Kidney (tissue), 14 donors: ENCODE data around the gene IDH3A. TPM values are rescaled to one million over a fixed set of nuclear protein-coding genes. Genes with fewer than 3 reads are reported as not detected.
"Not testable (repeated sequence)": the region's sequence is repeated elsewhere in the genome, so short reads cannot be mapped to it uniquely, and the experiment has no call there.

Experiments
- DNase-seq, 5 donors: peaks; one replicate each; pipeline ENCODE4 v3.0.0-alpha.2; 2013 to 2020
- FAIRE-seq: peaks from 2 replicates; lab custom pipeline; 2012; peaks lifted over from hg19 to GRCh38; lab: Jason Lieb, UNC
- H3K27ac ChIP-seq, 2 donors: one replicate each; pipeline ENCODE4 v1.7.0; 2013; ENCODE audit warnings: low read depth in 2 of 2, low read length in 2 of 2, inconsistent platforms in 1 of 2
- H3K27me3 ChIP-seq: one replicate; pipeline ENCODE4 v1.7.1; 2013; ENCODE audit warnings: low read length, inconsistent platforms; ENCODE audit not compliant: control insufficient read depth, insufficient read depth
- H3K36me3 ChIP-seq, 3 donors: one replicate each; pipeline versions ENCODE4 v1.7.0 to v1.7.1; 2013; ENCODE audit warnings: low read length in 3 of 3, control low read depth in 1 of 3, inconsistent platforms in 1 of 3; ENCODE audit not compliant: insufficient read depth in 3 of 3, control insufficient read depth in 2 of 3
- H3K4me1 ChIP-seq, 3 donors: one replicate each; pipeline versions ENCODE4 v1.7.0 to v1.7.1; 2013; ENCODE audit warnings: low read length in 3 of 3, inconsistent platforms in 1 of 3, low read depth in 1 of 3; ENCODE audit not compliant: control insufficient read depth in 2 of 3, insufficient read depth in 2 of 3
- H3K4me3 ChIP-seq, 3 donors: one replicate each; pipeline versions ENCODE4 v1.7.0 to v1.8.1; 2013; ENCODE audit warnings: low read length in 3 of 3, control low read depth in 1 of 3, inconsistent platforms in 1 of 3
- H3K9ac ChIP-seq, 3 donors: one replicate each; pipeline versions ENCODE4 v1.7.0 to v1.7.1; 2013; ENCODE audit warnings: low read length in 3 of 3, control low read depth in 1 of 3, inconsistent platforms in 1 of 3
- H3K9me3 ChIP-seq, 3 donors: one replicate each; pipeline versions ENCODE4 v1.7.0 to v1.7.1; 2013; ENCODE audit warnings: low read length in 3 of 3, control low read depth in 1 of 3, inconsistent platforms in 1 of 3; ENCODE audit not compliant: control insufficient read depth in 2 of 3, insufficient read depth in 1 of 3
- CTCF ChIP-seq: IDR thresholded peaks from 3 replicates; pipeline ENCODE4 v1.5.1; 2012; ENCODE audit warnings: mild to moderate bottlenecking, moderate library complexity, borderline replicate concordance; ENCODE audit not compliant: insufficient read depth; ENCODE audit errors: extremely low read depth
- intact Hi-C: fragments of 100-400 bp; cut with DNase I; formaldehyde crosslinking; loops from one replicate; pipeline ENCODE4 v1.11.1; 2022
- polyA plus RNA-seq: library from polyadenylated mRNA; stranded (reverse); fragments of 350-450 nt; fragmentation: Illumina TruSeq; extraction: RNeasy Lipid Tissue Mini Kit (QIAGEN cat#74804); gene quantifications from one replicate; pipeline ENCODE4 v1.2.3, GENCODE V29; 2014; ENCODE audit warnings: low read depth, low replicate concordance; ENCODE audit not compliant: insufficient read depth
- total RNA-seq: library from RNA; stranded (reverse); fragmentation: NEBNext Ultra II Directional; extraction: Animal tissue kit (Norgen Biotek cat#: 25700); gene quantifications from one replicate; pipeline ENCODE4 v1.2.1, GENCODE V29; 2021
- donor health status: control.
- donor health status: control.
- donor health status: control.
- donor health status: control.
- donor health status: control.
- donor health status: DM: yes; HTN: yes; CAD: no.
- donor health status: Normal renal cell carcinoma (clear cell type).

Gene IDH3A
- total and polyA plus RNA-seq, 2 donors from 2014 or later: 67.5 to 97.2 TPM

DNA sequence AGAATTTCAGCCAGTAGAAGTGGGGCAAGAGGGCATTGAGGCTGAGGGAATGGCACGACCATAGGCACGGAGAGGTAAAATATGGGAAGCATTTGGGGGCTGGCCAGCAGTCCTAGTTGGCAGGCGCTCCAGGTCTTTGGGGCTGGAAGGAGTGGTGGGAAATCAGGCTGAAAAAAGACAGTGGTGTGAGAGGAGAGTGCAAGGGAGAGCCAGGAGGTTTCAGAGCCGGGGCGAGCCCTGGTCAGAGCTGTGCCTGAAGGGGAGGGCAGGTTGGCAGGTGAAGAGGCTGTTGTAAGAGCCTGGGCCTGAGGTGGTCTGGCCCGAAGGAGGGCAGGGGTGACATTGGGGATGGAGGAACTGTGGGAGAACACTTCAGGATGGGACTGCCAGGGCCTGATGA, 1.6 kb upstream of the IDH3A start:
- Histone ChIP-seq H3K27ac (no peak overlapping the region), H3K36me3 (no peaks in the 10 kb centered on the region), H3K4me3 (no peak overlapping the region), H3K9me3 (no peaks in the 10 kb centered on the region), H3K27me3 (no peaks in the 10 kb centered on the region), H3K4me1 (peaks cover 0 to 12% (median 5%) of the 10 kb centered on the region in 3 donors), H3K9ac (no peak overlapping the region)
- no peak for TF ChIP-seq CTCF
- intact Hi-C loops: no loop called here
- no peak for FAIRE-seq
- DNase-seq: no peak

GRCh38 chr15:78148392-78149067, 632 bp upstream of the IDH3A start:
- Histone ChIP-seq H3K27me3 (no peaks in the 10 kb centered on the region), H3K4me3 (peak overlapping the region; percentile 56 to 92 (median 77)), H3K9ac (peak overlapping the region; percentile 29 to 67 (median 42)), H3K27ac (peak overlapping the region; percentile 26 to 51), H3K9me3 (no peaks in the 10 kb centered on the region), H3K4me1 (peaks cover 0 to 12% (median 5%) of the 10 kb centered on the region in 3 donors), H3K36me3 (peaks cover 0 to 3% (median 0%) of the 10 kb centered on the region in 3 donors)
- no peak for TF ChIP-seq CTCF
- intact Hi-C loops: no loop called here
- DNase-seq (no peak), FAIRE-seq (no peak)

GRCh38 chr15:78149805-78150751, 916 bp downstream of the IDH3A start:
- no peaks in the 10 kb centered on the region for H3K27me3 ChIP-seq
- H3K36me3 ChIP-seq: peaks cover 0 to 3% (median 0%) of the 10 kb centered on the region in 3 donors
- TF ChIP-seq CTCF: no peak
- H3K9ac ChIP-seq: peak overlapping the region; percentile 45 to 94 (median 45)
- no peak for FAIRE-seq
- H3K9me3 ChIP-seq: no peaks in the 10 kb centered on the region
- peak in 2 of 5 donors; percentile 56 to 64 for DNase-seq
- peak overlapping the region; percentile 80 to 90 for H3K27ac ChIP-seq
- intact Hi-C loops: no loop called here
- peak overlapping the region; percentile 45 to 92 (median 59) for H3K4me3 ChIP-seq
- peaks cover 0 to 12% (median 7%) of the 10 kb centered on the region in 3 donors for H3K4me1 ChIP-seq

- FAIRE-seq, H3K36me3 ChIP-seq, H3K9me3 ChIP-seq, H3K27ac ChIP-seq, DNase-seq, H3K4me3 ChIP-seq, intact Hi-C loops, H3K27me3 ChIP-seq: not testable (repeated sequence)
- H3K9ac ChIP-seq: peak overlapping the region in 1 of 3 donors; percentile 94
- peaks cover 0 to 12% (median 7%) of the 10 kb centered on the region in 3 donors for H3K4me1 ChIP-seq
Observed at GRCh38 chr15:78151075-78151474, 1.9 kb downstream of the IDH3A start.
